C4-2B (cell line): ENCODE data around the gene TOP1.
"Not testable (repeated sequence)": the region's sequence is repeated elsewhere in the genome, so short reads cannot be mapped to it uniquely, and the experiment has no call there.

Source experiments
- H3K27ac ChIP-seq: fragments of 450-650 bp; 2 replicates; pipeline ENCODE4 v1.5.1; 2017
- CTCF ChIP-seq: fragments of 450-650 bp; conservative IDR thresholded peaks from 2 replicates; pipeline ENCODE4 v1.5.1; 2017; ENCODE audit warnings: mild to moderate bottlenecking
- ZFX ChIP-seq: fragments of 450-650 bp; IDR thresholded peaks from 2 replicates; pipeline ENCODE4 v1.6.1; 2017

The TOP1 gene

DNA sequence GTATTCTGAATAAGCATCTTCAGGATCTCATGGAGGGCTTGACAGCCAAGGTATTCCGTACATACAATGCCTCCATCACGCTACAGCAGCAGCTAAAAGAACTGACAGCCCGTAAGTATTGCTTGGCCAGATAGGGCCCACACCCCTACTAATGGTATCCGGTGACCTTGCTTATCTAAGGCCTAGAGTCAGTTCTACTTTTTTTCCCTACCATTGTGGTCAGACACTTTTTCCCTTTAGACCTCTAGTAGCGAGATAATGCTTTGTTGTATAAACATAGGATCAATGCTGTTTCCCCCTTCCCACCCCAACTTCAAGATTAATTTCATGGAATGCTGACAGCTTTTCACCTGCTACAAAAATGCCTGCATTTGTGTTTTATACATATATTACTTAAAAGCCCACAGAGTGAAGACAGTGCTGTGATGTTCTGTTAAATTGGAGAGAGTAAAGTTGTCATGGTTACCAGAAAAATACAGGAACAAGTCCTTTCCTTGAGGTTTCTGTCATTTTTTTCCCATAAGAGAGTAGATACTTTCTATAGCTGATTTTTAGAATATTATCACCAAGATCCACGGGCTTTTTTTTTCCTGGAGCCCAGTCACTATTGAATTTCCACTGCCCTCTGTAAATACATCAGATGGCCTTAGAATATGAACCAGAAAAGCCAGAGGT lies 87.8 kb downstream of the TOP1 start:
- TF ChIP-seq ZFX = no peak
- TF ChIP-seq CTCF = no peak
- H3K27ac ChIP-seq = no peak overlapping the region

DNA sequence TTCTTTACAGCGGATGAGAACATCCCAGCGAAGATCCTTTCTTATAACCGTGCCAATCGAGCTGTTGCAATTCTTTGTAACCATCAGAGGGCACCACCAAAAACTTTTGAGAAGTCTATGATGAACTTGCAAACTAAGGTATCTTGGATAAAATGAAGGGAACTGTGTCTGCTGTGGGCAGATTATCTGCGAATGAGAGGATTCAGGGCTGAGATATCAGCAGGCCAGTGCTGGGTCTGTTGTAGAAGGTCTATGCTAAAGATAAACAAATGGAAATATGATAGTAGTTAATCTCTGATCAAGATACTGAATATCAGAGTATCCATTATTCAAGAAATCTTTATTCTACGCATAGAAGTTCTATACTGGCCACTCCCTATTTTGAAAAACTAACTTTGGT lies 89.5 kb downstream of the TOP1 start:
- TF ChIP-seq CTCF = peak; percentile 22
- not testable (repeated sequence) for H3K27ac ChIP-seq

GRCh38 chr20:41118632-41119031 lies 90.0 kb downstream of the TOP1 start:
- no peak overlapping the region for H3K27ac ChIP-seq
- TF ChIP-seq CTCF (no peak), ZFX (no peak)

GRCh38 chr20:41119614-41120561 lies 91.3 kb downstream of the TOP1 start:
- no peak for TF ChIP-seq ZFX
- no peak overlapping the region for H3K27ac ChIP-seq

- no peak for TF ChIP-seq CTCF
- no peak for TF ChIP-seq ZFX
- H3K27ac ChIP-seq = no peak overlapping the region
Measured at GRCh38 chr20:41121399-41121798, 92.8 kb downstream of the TOP1 start.

- TF ChIP-seq ZFX (no peak), CTCF (no peak)
- H3K27ac ChIP-seq = no peak overlapping the region
Measured at GRCh38 chr20:41123631-41124030, 95.0 kb downstream of the TOP1 start.

DNA sequence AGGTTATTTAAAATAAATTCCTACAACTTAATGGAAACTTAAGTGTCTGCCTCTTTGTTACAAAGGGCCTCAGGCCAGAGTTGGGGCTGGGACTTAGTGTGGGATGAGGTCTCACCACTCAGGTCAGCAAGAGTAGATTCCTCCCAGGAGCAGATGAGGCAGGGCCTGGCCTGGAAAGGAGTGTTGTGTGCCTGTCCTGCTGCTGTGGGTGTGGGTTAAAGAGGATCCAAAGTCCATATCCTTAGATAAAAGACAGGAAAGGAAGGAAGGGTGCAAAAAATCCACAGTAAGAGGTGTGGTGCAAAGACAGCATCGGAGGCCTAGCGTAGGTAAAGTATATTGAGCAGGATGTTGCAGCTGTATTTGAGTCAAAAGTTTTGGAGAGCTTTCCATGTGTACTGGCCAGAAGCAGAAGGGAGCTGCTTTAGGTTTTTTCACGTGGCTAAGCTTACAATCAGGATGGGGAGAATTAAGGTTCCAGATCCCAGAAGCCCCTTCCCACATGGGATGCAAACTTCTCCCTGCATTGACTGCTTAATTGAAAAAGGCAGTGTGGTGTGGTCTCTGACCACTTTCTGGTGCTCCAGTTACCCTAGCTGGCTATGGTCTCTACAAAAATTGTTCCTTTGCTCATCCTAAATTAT lies 96.0 kb downstream of the TOP1 start:
- H3K27ac ChIP-seq = no peak overlapping the region
- TF ChIP-seq ZFX (no peak), CTCF (no peak)
